LNCaP clone FGC (cell line): Measurements from ENCODE around the gene PPP1R2.

Source experiments
- DNase-seq: peaks from one replicate; pipeline ENCODE4 v3.0.0-alpha.2; 2011; ENCODE audit warnings: low read depth
- H3K4me3 ChIP-seq: 2 replicates; pipeline ENCODE4 v1.5.1; 2011; ENCODE audit warnings: mild to moderate bottlenecking, low read depth, low read length, control low read depth
- TF ChIP-seq, protein P1 (sequence below): IDR thresholded peaks from 2 replicates; pipeline ENCODE4 v1.5.1; 2012; ENCODE audit warnings: mild to moderate bottlenecking; ENCODE audit not compliant: control insufficient read depth, insufficient read depth; ENCODE audit errors: extremely low read depth

PPP1R2 gene

DNA sequence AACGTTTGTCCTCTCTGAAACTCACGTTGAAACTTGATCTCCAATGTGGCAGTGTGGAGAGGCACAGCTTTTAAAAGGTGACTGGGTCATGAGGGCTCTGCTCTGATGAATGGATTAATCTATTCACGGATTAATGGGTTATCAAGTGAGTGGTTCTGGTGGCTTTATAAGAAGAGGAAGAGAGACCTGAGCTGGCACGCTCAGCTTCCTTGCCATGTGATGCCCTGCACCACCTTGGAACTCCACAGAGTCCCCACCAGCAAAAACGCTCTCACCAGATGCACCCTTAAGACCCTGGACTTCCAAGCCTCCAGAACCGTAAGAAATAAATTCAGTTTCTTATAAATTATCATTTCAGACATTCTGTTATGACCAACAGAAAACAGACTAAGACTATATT, 2.6 kb downstream of the PPP1R2 start:
- no peak for DNase-seq
- H3K4me3 ChIP-seq = no peak overlapping the region
- TF ChIP-seq, protein P1, sequence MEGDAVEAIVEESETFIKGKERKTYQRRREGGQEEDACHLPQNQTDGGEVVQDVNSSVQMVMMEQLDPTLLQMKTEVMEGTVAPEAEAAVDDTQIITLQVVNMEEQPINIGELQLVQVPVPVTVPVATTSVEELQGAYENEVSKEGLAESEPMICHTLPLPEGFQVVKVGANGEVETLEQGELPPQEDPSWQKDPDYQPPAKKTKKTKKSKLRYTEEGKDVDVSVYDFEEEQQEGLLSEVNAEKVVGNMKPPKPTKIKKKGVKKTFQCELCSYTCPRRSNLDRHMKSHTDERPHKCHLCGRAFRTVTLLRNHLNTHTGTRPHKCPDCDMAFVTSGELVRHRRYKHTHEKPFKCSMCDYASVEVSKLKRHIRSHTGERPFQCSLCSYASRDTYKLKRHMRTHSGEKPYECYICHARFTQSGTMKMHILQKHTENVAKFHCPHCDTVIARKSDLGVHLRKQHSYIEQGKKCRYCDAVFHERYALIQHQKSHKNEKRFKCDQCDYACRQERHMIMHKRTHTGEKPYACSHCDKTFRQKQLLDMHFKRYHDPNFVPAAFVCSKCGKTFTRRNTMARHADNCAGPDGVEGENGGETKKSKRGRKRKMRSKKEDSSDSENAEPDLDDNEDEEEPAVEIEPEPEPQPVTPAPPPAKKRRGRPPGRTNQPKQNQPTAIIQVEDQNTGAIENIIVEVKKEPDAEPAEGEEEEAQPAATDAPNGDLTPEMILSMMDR = no peak

GRCh38 chr3:195540027-195540426, 3.1 kb downstream of the PPP1R2 start:
- no peak for DNase-seq
- H3K4me3 ChIP-seq = no peak overlapping the region

DNA sequence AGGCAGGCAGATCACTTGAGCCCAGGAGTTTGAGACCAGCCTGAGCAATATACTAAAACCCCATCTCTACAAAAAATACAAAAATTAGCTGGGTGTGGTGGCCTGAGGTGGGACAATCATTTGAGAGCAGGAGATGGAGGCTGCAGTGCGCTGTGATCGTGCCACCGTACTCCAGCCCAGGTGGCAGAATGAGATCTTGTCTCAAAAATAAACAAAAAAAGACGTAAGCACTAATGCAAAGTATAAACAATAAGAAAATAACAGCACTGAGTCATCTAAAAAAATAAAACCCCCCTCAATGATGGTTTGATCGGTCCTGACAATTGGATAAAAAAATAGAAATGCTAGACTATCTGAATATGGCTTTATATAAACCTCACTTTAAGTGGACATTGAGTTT, 3.6 kb downstream of the PPP1R2 start:
- TF ChIP-seq, protein P1 = no peak
- H3K4me3 ChIP-seq = no peak overlapping the region
- no peak for DNase-seq

More at GRCh38 chr3:195540027-195540426, 3.1 kb downstream of the PPP1R2 start:
- TF ChIP-seq, protein P1 = no peak

GRCh38 chr3:195537995-195538394, 5.1 kb downstream of the PPP1R2 start:
- no peak for DNase-seq
- H3K4me3 ChIP-seq = no peak overlapping the region
- TF ChIP-seq, protein P1 = no peak

DNA sequence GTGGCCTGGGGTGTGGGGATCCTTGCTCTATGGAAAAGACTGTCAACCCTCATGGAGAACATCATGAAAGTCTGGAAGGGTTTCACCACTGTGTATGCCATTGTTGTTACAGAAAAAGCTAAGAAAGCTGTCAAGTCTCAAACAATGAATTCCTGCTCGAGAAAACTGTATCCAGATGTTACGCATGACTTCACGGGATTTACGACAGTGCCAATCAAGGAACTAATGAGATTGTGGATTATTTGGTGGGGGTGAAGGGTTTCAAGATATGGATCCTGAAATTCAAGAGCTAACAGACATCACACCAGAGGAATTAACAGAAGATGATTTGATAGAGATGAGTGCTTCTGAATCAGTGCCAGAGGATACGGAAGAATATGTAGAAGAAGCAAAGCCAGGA, 7.8 kb downstream of the PPP1R2 start:
- no peak overlapping the region for H3K4me3 ChIP-seq
- TF ChIP-seq, protein P1 = no peak
- no peak for DNase-seq

- no peak for DNase-seq
- H3K4me3 ChIP-seq = no peak overlapping the region
- TF ChIP-seq, protein P1 = no peak
Measured at GRCh38 chr3:195532834-195533233, 10.3 kb downstream of the PPP1R2 start.

GRCh38 chr3:195532345-195532744, 10.8 kb downstream of the PPP1R2 start:
- no peak overlapping the region for H3K4me3 ChIP-seq
- TF ChIP-seq, protein P1 = no peak
- DNase-seq = no peak
